Upper lobe of right lung (tissue), 1 donor: ENCODE results near the gene HIF1A. TPM values are rescaled to one million over a fixed set of nuclear protein-coding genes. Genes with fewer than 3 reads are reported as not detected.

ENCODE experiments used
- ATAC-seq: fragments of 200-7000 bp; cut with Tn5 transposase; one replicate; pipeline ENCODE4 v1.9.1; 2020; ENCODE audit warnings: mild to moderate bottlenecking, moderate library complexity
- DNase-seq: peaks from one replicate; pipeline ENCODE4 v3.0.0-alpha.2; 2020
- H3K27ac ChIP-seq: fragments of 200-600 bp; one replicate; pipeline ENCODE4 v1.8.0; 2022
- H3K27me3 ChIP-seq: fragments of 200-600 bp; one replicate; pipeline ENCODE4 v1.8.0; 2022; ENCODE audit warnings: mild to moderate bottlenecking
- H3K36me3 ChIP-seq: fragments of 200-600 bp; one replicate; pipeline ENCODE4 v1.8.0; 2022
- H3K4me1 ChIP-seq: fragments of 200-600 bp; one replicate; pipeline ENCODE4 v1.8.0; 2022
- H3K4me3 ChIP-seq: fragments of 200-600 bp; one replicate; pipeline ENCODE4 v1.8.0; 2022; ENCODE audit warnings: mild to moderate bottlenecking
- H3K9me3 ChIP-seq: fragments of 200-600 bp; one replicate; pipeline ENCODE4 v1.8.0; 2022
- CTCF ChIP-seq: fragments of 200-600 bp; IDR thresholded peaks from one replicate; pipeline ENCODE4 v1.8.0; 2022; ENCODE audit warnings: antibody characterized with exemption
- intact Hi-C: fragments of 100-400 bp; cut with DNase I; formaldehyde crosslinking; loops from one replicate; pipeline ENCODE4 v1.11.0; 2022
- total RNA-seq: library from RNA; stranded (reverse); fragmentation: NEBNext Ultra II Directional; extraction: Animal tissue kit (Norgen Biotek cat#: 25700); gene quantifications from one replicate; pipeline ENCODE4 v1.2.1, GENCODE V29; 2021
- donor health status: DM: no; HTN: yes; CAD: no; lungs with severe emphysema.

HIF1A gene
- total RNA-seq, 1 donor from 2014 or later, result 108 TPM

GRCh38 chr14:61749264-61749663 is 54.0 kb downstream of the HIF1A start:
- Histone ChIP-seq H3K36me3 (peaks cover 40% of the 10 kb centered on the region), H3K9me3 (no peaks in the 10 kb centered on the region), H3K4me3 (no peak overlapping the region), H3K27me3 (no peaks in the 10 kb centered on the region), H3K27ac (no peak overlapping the region), H3K4me1 (peaks cover 10% of the 10 kb centered on the region)
- DNase-seq (no peak), ATAC-seq (peak; percentile 54)
- intact Hi-C loops, result no loop called here
- no peak for TF ChIP-seq CTCF

GRCh38 chr14:61749867-61750266 is 54.6 kb downstream of the HIF1A start:
- peaks cover 34% of the 10 kb centered on the region for H3K36me3 ChIP-seq
- ATAC-seq, result no peak
- no peak for TF ChIP-seq CTCF
- H3K27me3 ChIP-seq, result no peaks in the 10 kb centered on the region
- no peak for DNase-seq
- no peak overlapping the region for H3K27ac ChIP-seq
- intact Hi-C loops, result no loop called here
- no peaks in the 10 kb centered on the region for H3K9me3 ChIP-seq
- H3K4me3 ChIP-seq, result no peak overlapping the region
- H3K4me1 ChIP-seq, result peaks cover 10% of the 10 kb centered on the region

- Histone ChIP-seq H3K36me3 (peaks cover 23% of the 10 kb centered on the region), H3K4me3 (peak overlapping the region; percentile 63), H3K27me3 (no peaks in the 10 kb centered on the region), H3K27ac (peak overlapping the region; percentile 85), H3K4me1 (peaks cover 10% of the 10 kb centered on the region), H3K9me3 (no peaks in the 10 kb centered on the region)
- peak; percentile 99 for ATAC-seq
- TF ChIP-seq CTCF, result no peak
- intact Hi-C loops, result no loop called here
- DNase-seq, result peak; percentile 94
Observed at GRCh38 chr14:61750708-61751474, 55.6 kb downstream of the HIF1A start.

- peaks cover 10% of the 10 kb centered on the region for H3K4me1 ChIP-seq
- TF ChIP-seq CTCF, result no peak
- H3K4me3 ChIP-seq, result peak overlapping the region; percentile 63
- ATAC-seq, result no peak
- H3K36me3 ChIP-seq, result peaks cover 17% of the 10 kb centered on the region
- H3K9me3 ChIP-seq, result no peaks in the 10 kb centered on the region
- H3K27ac ChIP-seq, result peak overlapping the region; percentile 85
- DNase-seq, result no peak
- no peaks in the 10 kb centered on the region for H3K27me3 ChIP-seq
- intact Hi-C loops, result no loop called here
Observed at GRCh38 chr14:61751475-61751989, 56.2 kb downstream of the HIF1A start.

- Histone ChIP-seq H3K4me3 (no peak overlapping the region), H3K9me3 (no peaks in the 10 kb centered on the region), H3K36me3 (peaks cover 6% of the 10 kb centered on the region), H3K27ac (no peak overlapping the region), H3K4me1 (peaks cover 10% of the 10 kb centered on the region), H3K27me3 (no peaks in the 10 kb centered on the region)
- intact Hi-C loops, result no loop called here
- DNase-seq, result no peak
- no peak for TF ChIP-seq CTCF
- no peak for ATAC-seq
Observed at GRCh38 chr14:61752626-61753025, 57.3 kb downstream of the HIF1A start.
